CD4-positive, alpha-beta T cell treated with Interferon alpha-2 for 1 hour (primary cell): Measurements from ENCODE around the gene CLDN15.

Experiments
- DNase-seq, 2 donors: peaks; one replicate each; pipeline ENCODE4 v3.0.0-alpha.2; 2020 to 2022

CLDN15 gene

DNA sequence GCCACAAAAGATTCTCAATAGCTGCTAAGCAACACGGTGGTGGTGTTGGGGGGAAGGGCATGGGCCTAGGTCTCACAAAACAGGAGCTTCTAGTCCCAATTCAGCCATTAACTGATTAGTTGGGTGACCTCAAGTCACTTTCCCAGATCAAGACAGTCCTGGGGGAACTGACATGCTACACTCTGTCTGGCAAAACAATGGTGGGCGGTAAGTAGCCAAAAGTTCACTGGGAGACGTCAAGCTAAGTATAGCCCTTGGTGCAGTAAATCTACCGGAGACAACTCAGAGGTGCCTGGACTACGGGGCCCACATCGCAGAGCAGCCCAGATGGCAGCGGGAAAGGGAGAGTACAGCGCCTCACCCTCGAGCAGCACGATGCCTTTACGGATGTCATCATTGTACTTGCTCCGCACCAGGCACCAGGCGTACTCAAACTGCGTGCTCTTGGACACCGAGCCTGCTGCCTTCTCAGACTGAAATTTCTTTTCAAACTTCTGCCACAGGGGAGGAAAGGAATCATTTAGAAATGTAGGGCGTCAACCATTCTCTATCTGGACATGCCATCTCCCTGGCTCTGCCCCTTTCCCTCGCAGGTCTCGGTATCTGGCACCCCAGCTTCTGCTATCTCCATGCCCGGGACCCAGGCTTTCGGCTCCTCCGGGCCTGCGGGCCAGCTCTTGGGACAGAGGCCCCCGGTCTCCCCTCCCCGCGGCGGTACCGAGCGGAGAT lies 6.2 kb upstream of the CLDN15 start:
- DNase-seq = no peak

GRCh38 chr7:101241443-101242349 lies 4.1 kb upstream of the CLDN15 start:
- no peak for DNase-seq

DNA sequence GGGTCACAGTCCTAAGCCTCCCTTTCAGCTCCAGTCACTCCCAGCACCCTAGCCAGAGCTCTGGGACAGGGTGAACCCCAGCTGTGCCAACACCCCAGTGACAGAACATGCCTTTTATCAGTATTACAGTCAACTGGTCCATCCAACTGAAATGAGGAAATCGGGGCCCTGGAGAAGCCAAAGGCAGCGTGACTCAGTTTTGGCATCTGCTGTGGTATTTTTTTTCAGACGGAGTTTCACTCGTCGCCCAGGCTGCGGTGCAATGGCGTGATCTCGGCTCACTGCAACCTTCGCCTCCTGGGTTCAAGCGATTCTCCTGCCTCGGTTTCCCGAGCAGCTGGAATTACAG lies 3.4 kb upstream of the CLDN15 start:
- no peak for DNase-seq

- DNase-seq = no peak
Measured at GRCh38 chr7:101240226-101241014, 2.8 kb upstream of the CLDN15 start.

DNA sequence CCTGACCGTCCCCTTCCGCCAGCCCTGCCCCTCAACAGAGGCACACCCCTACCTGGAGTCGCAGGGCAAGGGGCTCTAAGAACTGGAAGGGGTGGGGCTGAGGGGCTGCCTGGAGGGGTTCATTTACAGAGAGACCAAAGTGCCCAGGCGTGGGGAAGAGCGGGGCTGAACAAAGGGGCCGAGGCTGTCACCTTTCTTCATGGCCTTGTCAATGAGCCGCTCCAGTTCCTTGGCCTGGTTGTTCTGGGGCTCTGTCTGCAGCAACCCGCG lies 2.3 kb upstream of the CLDN15 start:
- DNase-seq = no peak

DNA sequence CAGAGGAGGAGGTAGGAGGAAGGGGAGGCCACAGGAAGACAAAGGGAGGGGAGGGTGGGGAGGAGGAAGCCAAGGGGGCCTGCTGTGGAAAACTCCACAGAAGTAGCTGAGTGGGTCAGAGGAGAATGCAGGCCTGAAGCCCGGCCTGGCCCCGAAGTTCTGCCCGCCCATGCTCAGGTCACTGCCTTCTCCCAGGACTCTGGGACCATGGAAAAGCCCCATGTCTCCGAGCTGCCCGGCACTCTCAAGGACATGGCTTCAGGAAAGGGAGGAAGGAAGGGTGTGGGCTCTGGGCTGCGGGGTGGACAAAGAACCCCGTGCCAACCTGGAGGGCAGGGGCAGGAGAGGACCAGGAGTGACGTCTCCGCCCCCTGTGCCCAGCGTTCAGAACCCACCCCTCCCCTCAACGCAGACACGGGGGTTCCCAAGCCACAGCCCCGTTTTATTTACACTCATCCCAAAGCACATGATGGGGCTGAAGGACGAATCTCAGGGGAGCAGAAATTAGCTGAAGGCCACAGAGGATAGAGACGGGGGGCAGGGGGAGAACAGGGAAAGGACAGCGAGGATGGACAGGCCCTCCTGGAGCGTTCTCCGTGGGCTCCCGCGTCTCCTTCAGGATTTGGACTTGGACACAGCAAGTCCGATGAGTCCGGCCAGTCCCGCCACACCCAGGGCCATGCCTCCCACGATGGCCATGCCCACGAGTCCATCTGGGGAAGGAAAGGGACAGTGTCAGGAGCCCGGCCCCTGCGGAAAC lies 1.8 kb upstream of the CLDN15 start:
- DNase-seq = no peak

DNA sequence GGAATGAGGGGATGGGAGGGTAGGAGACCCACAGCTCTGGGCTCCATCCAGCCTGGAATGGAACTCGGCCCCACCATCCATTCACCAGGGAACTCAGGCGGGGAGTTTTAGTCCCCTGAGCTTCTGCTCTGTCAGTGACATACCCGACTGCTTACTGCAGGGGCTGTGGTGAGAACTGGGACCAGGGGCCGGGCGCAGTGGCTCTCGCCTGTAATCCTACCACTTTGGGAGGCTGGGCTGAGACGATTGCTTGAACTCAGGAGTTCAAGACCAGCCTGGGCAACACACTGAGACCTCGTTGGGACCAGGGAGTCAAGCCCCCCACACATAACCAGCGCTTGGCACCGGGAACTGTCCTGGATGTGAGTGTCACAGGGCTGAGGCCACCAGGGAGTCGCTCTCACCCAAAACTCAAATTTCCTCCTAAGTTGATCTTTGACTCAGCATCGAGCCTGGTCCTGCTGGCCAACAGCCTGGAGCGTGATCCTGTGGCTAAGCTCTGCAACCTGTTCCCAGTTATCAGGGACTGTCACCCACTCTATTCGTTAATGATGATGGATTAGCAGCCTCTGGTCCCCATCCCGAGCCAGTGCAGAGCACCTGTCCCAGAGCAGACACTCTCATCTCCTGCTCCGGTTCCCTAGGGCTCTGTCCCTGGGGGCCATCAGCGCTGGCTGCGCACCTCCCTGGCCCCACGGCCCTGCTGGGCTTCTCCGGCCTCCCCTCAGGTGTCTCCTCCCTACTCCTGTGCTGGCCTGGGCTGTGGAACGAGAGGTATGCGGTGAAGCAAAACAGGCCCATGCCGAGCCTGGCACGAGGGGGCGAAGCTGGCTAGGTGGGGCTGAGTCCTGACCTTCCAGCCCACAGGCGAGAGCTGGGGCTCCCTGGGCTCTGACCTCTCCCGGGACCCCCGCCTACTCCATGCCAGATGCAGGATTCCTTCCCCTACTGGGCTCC lies 902 bp upstream of the CLDN15 start:
- DNase-seq = no peak

DNA sequence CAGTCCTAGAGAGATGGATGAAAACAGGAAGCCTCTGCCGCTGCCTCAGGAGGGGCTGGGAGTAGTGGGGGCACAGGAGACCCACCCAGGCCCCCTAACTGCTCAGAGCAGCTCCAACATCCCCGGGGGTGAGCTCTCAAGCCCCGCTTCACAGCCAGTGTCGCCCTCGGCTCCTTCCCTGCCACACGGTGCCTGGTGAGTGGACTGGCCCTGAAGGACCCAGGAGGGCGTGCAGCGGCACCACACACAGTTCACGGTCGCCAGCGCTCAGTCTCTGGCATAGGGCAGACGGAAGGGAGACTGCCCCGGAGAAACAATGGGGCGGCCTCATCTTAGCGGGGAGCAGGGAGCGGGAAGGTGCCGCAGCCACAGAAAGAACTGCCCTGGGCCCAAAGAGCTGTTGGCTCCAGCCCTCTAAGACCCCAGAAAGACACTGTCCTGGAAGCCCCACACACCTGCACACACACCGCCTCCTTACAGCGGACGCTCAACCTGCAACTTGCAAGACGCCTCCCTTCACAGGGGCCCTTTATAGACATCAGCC lies 1.2 kb downstream of the CLDN15 start:
- DNase-seq = no peak

- no peak for DNase-seq
Measured at GRCh38 chr7:101235522-101235921, 2.1 kb downstream of the CLDN15 start.

GRCh38 chr7:101235050-101235449 lies 2.6 kb downstream of the CLDN15 start:
- no peak for DNase-seq

DNA sequence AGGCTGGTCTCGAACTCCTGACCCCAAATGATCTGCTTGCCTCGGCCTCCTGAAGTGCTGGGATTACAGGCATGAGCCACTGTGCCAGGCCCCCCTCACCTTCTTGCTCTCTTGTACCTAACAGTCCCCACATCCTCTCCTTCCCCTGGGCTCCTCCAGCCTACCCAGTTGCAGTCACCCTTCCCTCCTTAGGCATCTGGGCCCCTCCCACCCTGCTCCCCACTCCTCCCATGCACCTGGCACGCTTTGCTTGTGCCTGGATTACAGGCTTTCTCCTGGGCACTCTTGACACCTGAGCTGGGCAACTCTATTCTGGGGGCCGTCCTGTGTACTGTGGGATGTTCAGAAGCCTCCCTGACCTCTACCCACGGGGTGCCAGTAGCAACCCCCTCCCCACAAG lies 3.0 kb downstream of the CLDN15 start:
- no peak for DNase-seq

GRCh38 chr7:101233907-101234547 lies 3.6 kb downstream of the CLDN15 start:
- no peak for DNase-seq

DNA sequence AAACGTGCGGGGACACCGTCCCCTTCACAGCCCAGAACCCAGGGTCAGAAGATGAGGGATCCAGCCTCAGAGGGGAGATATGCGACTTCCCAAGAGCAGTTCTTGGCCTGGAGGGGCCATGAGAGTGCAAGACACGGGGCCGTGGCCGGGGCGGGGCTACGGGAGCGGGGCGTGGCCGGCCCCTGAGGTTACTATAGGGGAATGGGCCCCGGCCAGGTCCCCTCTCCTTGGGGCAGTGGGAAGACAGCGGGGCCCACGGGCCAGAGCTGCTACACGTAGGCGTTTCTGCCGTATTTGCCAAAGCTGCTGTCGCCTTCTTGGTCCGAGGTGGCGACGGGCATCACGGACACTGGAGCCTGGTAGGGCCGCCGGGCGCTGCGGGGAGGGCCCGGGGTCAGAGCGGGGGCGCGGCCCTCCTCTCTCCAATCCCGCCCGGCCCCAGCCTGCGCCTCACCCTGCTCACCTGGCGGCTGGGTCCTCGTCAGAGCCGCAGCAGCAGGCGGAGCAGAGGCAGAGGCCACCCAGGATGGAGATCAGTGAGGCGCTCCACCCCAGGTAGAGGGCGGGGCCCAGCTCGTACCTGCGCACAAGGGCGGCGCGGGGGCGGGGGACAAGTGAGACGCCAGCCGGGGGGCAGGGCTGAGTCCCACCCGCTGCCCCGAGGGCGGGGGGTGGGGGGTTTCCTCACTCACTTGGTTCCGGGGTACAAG lies 5.3 kb downstream of the CLDN15 start:
- no peak for DNase-seq

- no peak for DNase-seq
Measured at GRCh38 chr7:101231644-101232043, 6.0 kb downstream of the CLDN15 start.

GRCh38 chr7:101226721-101227120 lies 10.9 kb downstream of the CLDN15 start:
- no peak for DNase-seq

DNA sequence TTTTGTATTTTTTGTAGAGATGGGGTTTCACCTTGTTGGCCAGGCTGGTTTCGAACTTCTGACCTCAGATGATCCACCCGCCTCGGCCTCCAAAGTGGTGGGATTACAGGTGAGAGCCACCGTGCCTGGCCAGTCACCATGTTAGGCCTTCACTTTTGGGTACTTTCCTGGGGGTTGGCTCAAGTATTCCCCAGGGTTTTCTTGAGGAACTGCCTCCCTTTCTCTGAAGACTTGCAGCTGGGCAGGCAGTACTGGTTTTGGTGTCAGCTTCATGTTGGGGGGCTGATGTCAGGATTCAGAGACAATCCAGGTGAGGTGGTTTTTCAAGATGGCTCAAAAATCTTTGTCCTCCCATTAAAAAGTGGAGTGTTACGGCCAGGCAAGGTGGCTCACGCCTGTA lies 12.0 kb downstream of the CLDN15 start:
- no peak for DNase-seq

DNA sequence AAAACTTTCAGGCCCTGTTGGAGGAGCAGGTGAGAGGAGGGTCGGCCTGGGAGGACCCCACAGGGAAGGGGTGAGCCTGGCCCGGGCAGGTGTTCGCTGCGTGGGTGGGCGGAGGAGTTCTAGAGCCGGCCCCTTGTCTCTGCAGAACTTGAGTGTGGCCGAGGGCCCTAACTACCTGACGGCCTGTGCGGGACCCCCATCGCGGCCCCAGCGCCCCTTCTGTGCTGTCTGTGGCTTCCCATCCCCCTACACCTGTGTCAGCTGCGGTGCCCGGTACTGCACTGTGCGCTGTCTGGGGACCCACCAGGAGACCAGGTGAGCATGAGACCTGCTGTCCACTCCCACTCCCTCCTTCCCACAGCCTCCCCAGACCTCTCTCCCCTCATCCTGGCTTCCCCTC lies 14.1 kb downstream of the CLDN15 start:
- DNase-seq = no peak

DNA sequence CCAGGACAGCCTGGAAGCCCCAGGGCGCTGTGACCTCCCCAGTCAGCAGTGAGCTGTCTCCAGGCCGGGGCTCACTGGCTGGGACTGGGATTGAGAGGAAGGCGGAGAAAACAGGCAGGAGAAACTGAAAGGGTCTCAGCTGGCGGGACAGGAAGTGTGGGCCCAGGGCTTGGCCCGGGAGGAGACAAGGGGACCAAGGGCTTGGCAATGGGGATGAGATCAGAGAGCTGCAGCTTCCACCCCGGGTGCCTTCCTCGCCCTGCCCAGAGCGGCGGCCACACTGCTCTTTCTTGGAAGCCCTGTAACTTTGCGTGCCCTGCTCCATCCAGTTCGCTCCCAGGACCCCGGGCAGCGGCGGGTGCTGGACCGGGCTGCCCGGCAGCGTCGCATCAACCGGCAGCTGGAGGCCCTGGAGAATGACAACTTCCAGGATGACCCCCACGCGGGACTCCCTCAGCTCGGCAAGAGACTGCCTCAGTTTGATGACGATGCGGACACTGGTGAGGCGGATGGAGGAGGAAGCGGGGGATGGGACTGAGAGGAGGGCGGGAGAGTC lies 15.2 kb downstream of the CLDN15 start:
- no peak for DNase-seq

DNA sequence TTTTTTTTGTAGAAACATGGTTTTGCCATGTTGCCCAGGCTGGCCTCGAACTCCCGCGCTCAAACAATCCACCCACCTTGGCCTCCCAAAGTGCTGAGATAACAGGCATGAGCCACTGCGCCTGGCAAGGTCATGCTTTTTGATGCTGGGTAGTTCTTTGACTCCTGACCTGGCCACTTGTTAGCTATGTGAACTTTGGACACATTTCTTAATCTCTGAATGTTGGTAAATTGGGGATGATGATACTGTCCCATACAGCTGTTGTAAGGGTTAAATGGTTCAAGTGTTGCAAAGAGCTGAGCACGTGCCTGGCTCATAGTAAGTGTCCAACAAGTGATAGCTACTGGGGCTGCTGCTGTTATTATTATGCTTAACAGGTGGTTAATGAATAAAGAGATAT lies 17.3 kb downstream of the CLDN15 start:
- no peak for DNase-seq
